DOHH2 (cell line): ENCODE results near the gene CLECL1.

Experiments
- H3F3A ChIP-seq: fragments of 200-600 bp; sonication (generic), shearing (Covaris generic); 2 replicates; pipeline ENCODE4 v1.6.0; 2016; ENCODE audit warnings: antibody characterized with exemption, mild to moderate bottlenecking; ENCODE audit not compliant: control insufficient read depth, insufficient read depth
- H3K27ac ChIP-seq: fragments of 200-600 bp; sonication (generic); 2 replicates; pipeline ENCODE4 v1.5.1; 2014; ENCODE audit warnings: low read depth, mild to moderate bottlenecking, low read length, moderate library complexity
- H3K27me3 ChIP-seq: fragments of 200-600 bp; sonication (generic); 2 replicates; pipeline ENCODE4 v1.6.1; 2014; ENCODE audit warnings: mild to moderate bottlenecking, low read length, mixed read lengths; ENCODE audit not compliant: control insufficient read depth
- H3K36me3 ChIP-seq: fragments of 200-600 bp; sonication (generic); 2 replicates; pipeline ENCODE4 v1.6.1; 2014; ENCODE audit warnings: mild to moderate bottlenecking, low read length, moderate library complexity, mixed read lengths; ENCODE audit not compliant: control insufficient read depth
- H3K4me1 ChIP-seq: fragments of 200-600 bp; sonication (generic); 2 replicates; pipeline ENCODE4 v1.6.1; 2014; ENCODE audit warnings: mild to moderate bottlenecking, low read length, mixed read lengths; ENCODE audit not compliant: control insufficient read depth
- H3K4me2 ChIP-seq: fragments of 200-600 bp; sonication (generic); 2 replicates; pipeline ENCODE4 v1.6.0; 2014; ENCODE audit warnings: mild to moderate bottlenecking, low read length, moderate library complexity
- H3K4me3 ChIP-seq: fragments of 200-600 bp; sonication (generic); 2 replicates; pipeline ENCODE4 v1.5.1; 2014; ENCODE audit warnings: mild to moderate bottlenecking, low read length, mixed read lengths
- H3K79me2 ChIP-seq: fragments of 200-600 bp; sonication (generic); 2 replicates; pipeline ENCODE4 v1.6.1; 2014; ENCODE audit warnings: mild to moderate bottlenecking, low read length, mixed read lengths; ENCODE audit not compliant: control insufficient read depth
- H3K9me2 ChIP-seq: fragments of 200-600 bp; sonication (generic); replicated peaks from 2 replicates; pipeline ENCODE4 v1.6.1; 2014; ENCODE audit warnings: mild to moderate bottlenecking, low read length, mixed read lengths; ENCODE audit not compliant: control insufficient read depth
- H3K9me3 ChIP-seq: fragments of 200-600 bp; sonication (generic); 2 replicates; pipeline ENCODE4 v1.6.1; 2014; ENCODE audit warnings: antibody characterized with exemption, low read length, mixed read lengths; ENCODE audit not compliant: control insufficient read depth, insufficient read depth
- H4K20me1 ChIP-seq: fragments of 200-600 bp; sonication (generic); 2 replicates; pipeline ENCODE4 v1.6.0; 2014; ENCODE audit warnings: low read depth, mild to moderate bottlenecking, antibody characterized with exemption, low read length, moderate library complexity; ENCODE audit not compliant: control insufficient read depth, insufficient read depth
- CTCF ChIP-seq: fragments of 200-600 bp; sonication (generic); IDR thresholded peaks from one replicate; pipeline ENCODE4 v1.5.1; 2014; ENCODE audit warnings: antibody characterized with exemption, mild to moderate bottlenecking, low read depth, low read length; ENCODE audit not compliant: poor library complexity, severe bottlenecking
- EZH2phosphoT487 ChIP-seq: fragments of 200-600 bp; sonication (generic); IDR thresholded peaks from 2 replicates; pipeline ENCODE4 v1.6.1; 2017; ENCODE audit warnings: borderline replicate concordance, mild to moderate bottlenecking, antibody characterized with exemption, low read length, moderate library complexity, mixed read lengths

CLECL1 gene

GRCh38 chr12:9721394-9722092 lies 11.4 kb downstream of the CLECL1 start:
- Histone ChIP-seq H3K27ac (peak overlapping the region; percentile 93), H3K4me2 (peak overlapping the region; percentile 86)
- no peak for TF ChIP-seq CTCF
- TF ChIP-seq EZH2phosphoT487: no peak

GRCh38 chr12:9719790-9720189 lies 13.1 kb downstream of the CLECL1 start:
- no peaks in the 10 kb centered on the region for H3K27me3 ChIP-seq
- peak overlapping the region; percentile 15; the same call in 1 of the 2 replicates for H3K27ac ChIP-seq
- H3K79me2 ChIP-seq: peaks cover 30% of the 10 kb centered on the region
- H3F3A ChIP-seq: peaks cover 23% of the 10 kb centered on the region
- TF ChIP-seq EZH2phosphoT487 (no peak), CTCF (no peak)
- H3K36me3 ChIP-seq: peaks cover 34% of the 10 kb centered on the region
- no peaks in the 10 kb centered on the region for H3K9me2 ChIP-seq
- peaks cover 100% of the 10 kb centered on the region for H3K4me1 ChIP-seq
- H3K9me3 ChIP-seq: no peaks in the 10 kb centered on the region
- peak overlapping the region; percentile 51 for H3K4me2 ChIP-seq
- H3K4me3 ChIP-seq: no peak overlapping the region; the same call in 1 of the 2 replicates
- H4K20me1 ChIP-seq: no peaks in the 10 kb centered on the region

More at GRCh38 chr12:9721394-9722092, 11.4 kb downstream of the CLECL1 start:
- peak overlapping the region; percentile 50 for H3K4me3 ChIP-seq
- peaks cover 41% of the 10 kb centered on the region for H3K79me2 ChIP-seq
- H3K9me3 ChIP-seq: no peaks in the 10 kb centered on the region
- no peaks in the 10 kb centered on the region for H3K9me2 ChIP-seq
- peaks cover 100% of the 10 kb centered on the region for H3K4me1 ChIP-seq
- H3K27me3 ChIP-seq: no peaks in the 10 kb centered on the region
- peaks cover 34% of the 10 kb centered on the region for H3K36me3 ChIP-seq
- H3F3A ChIP-seq: peaks cover 37% of the 10 kb centered on the region
- H4K20me1 ChIP-seq: no peaks in the 10 kb centered on the region

- Histone ChIP-seq H3K9me3 (no peaks in the 10 kb centered on the region), H3K4me2 (peak overlapping the region; percentile 51), H3K79me2 (peaks cover 22% of the 10 kb centered on the region), H3K36me3 (peaks cover 34% of the 10 kb centered on the region), H3K4me1 (peaks cover 100% of the 10 kb centered on the region), H3F3A (peaks cover 19% of the 10 kb centered on the region), H3K27me3 (no peaks in the 10 kb centered on the region), H3K9me2 (no peaks in the 10 kb centered on the region), H3K27ac (peak overlapping the region; percentile 31; the same call in 1 of the 2 replicates), H4K20me1 (no peaks in the 10 kb centered on the region), H3K4me3 (peak overlapping the region; percentile 36; the same call in 1 of the 2 replicates)
- TF ChIP-seq CTCF (no peak), EZH2phosphoT487 (no peak)
These were observed 13.9 kb downstream of the CLECL1 start for GRCh38 chr12:9718968-9719367.
